Esophagus squamous epithelium (tissue), 4 donors: ENCODE measurements around the gene FHIT.

Experiments
- POLR2A ChIP-seq, 4 donors: fragments of 450-650 bp; IDR thresholded peaks; one replicate each; pipeline ENCODE4 v1.6.1; 2017; ENCODE audit warnings: antibody characterized with exemption in 4 of 4, mild to moderate bottlenecking in 4 of 4, moderate library complexity in 3 of 4
- TF ChIP-seq, protein P1 (sequence below), 6 experiments: fragments of 450-650 bp in 4 of 6; fragments of 200-600 bp in 2 of 6; sonication (generic) in 2 of 6; IDR thresholded peaks; one replicate each; pipeline ENCODE4 v1.5.1; 2016 to 2019; ENCODE audit warnings: antibody characterized with exemption in 6 of 6, mild to moderate bottlenecking in 4 of 6, moderate library complexity in 4 of 6

GRCh38 chr3:60475096-60475495 is 776.2 kb downstream of the FHIT start:
- TF ChIP-seq, protein P1, sequence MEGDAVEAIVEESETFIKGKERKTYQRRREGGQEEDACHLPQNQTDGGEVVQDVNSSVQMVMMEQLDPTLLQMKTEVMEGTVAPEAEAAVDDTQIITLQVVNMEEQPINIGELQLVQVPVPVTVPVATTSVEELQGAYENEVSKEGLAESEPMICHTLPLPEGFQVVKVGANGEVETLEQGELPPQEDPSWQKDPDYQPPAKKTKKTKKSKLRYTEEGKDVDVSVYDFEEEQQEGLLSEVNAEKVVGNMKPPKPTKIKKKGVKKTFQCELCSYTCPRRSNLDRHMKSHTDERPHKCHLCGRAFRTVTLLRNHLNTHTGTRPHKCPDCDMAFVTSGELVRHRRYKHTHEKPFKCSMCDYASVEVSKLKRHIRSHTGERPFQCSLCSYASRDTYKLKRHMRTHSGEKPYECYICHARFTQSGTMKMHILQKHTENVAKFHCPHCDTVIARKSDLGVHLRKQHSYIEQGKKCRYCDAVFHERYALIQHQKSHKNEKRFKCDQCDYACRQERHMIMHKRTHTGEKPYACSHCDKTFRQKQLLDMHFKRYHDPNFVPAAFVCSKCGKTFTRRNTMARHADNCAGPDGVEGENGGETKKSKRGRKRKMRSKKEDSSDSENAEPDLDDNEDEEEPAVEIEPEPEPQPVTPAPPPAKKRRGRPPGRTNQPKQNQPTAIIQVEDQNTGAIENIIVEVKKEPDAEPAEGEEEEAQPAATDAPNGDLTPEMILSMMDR (IDR thresholded peaks at IDR 0.05): no peak
- no peak for TF ChIP-seq POLR2A (IDR thresholded peaks at IDR 0.05)
